Mesodermal cell (in vitro differentiated cells): ENCODE measurements around the gene CD164.
A peak's percentile ranks its signal among the peaks of the same experiment; 100 is the strongest.

Experiments used
- H3K27ac ChIP-seq: 2 replicates; pipeline ENCODE4 v1.7.0; 2013; ENCODE audit warnings: mild to moderate bottlenecking, low read depth, low read length, moderate library complexity; ENCODE audit not compliant: severe bottlenecking
- H3K36me3 ChIP-seq: 2 replicates; pipeline ENCODE4 v1.7.1; 2013; ENCODE audit warnings: mild to moderate bottlenecking, low read length, moderate library complexity; ENCODE audit not compliant: control insufficient read depth, insufficient read depth
- H3K4me1 ChIP-seq: one replicate; pipeline ENCODE4 v1.7.1; 2013; ENCODE audit warnings: mild to moderate bottlenecking, low read length; ENCODE audit not compliant: insufficient read depth, control insufficient read depth, poor library complexity, severe bottlenecking
- H3K4me3 ChIP-seq: 2 replicates; pipeline ENCODE4 v1.7.0; 2013; ENCODE audit warnings: low read length, control low read depth, mild to moderate bottlenecking; ENCODE audit not compliant: insufficient read depth, poor library complexity, severe bottlenecking; ENCODE audit errors: extremely low read depth
- H3K9me3 ChIP-seq: 2 replicates; pipeline ENCODE4 v1.7.1; 2013; ENCODE audit warnings: mild to moderate bottlenecking, low read length, moderate library complexity; ENCODE audit not compliant: control insufficient read depth
- WGBS, 2 experiments: methylation state at CpG; one replicate each; pipeline ENCODE4 v1.1.5; 2013; ENCODE audit warnings: missing lambda C conversion rate in 2 of 2; ENCODE audit not compliant: insufficient coverage in 2 of 2; 5-methylcytosine and 5-hydroxymethylcytosine counted together

Gene CD164

GRCh38 chr6:109396046-109396718 lies 13.9 kb upstream of the CD164 start:
- H3K4me1 ChIP-seq, result no peaks in the 10 kb centered on the region
- H3K27ac ChIP-seq, result no peak overlapping the region
- no peaks in the 10 kb centered on the region for H3K36me3 ChIP-seq
- H3K9me3 ChIP-seq, result no peaks in the 10 kb centered on the region
- 87 to 96% methylated on average over 11 to 12 of the region's 12 CpGs for WGBS, 2 experiments
- no peak overlapping the region for H3K4me3 ChIP-seq

GRCh38 chr6:109393886-109394281 lies 11.6 kb upstream of the CD164 start:
- no peaks in the 10 kb centered on the region for H3K36me3 ChIP-seq
- no peak overlapping the region for H3K4me3 ChIP-seq
- WGBS, 2 experiments, result 57 to 62% methylated on average over 1 of the region's 2 CpGs
- H3K27ac ChIP-seq, result peak overlapping the region; percentile 10
- no peaks in the 10 kb centered on the region for H3K4me1 ChIP-seq
- no peaks in the 10 kb centered on the region for H3K9me3 ChIP-seq

- H3K4me3 ChIP-seq, result no peak overlapping the region
- WGBS, 2 experiments, result 91 to 98% methylated on average over 5 of the region's 5 CpGs
- no peaks in the 10 kb centered on the region for H3K36me3 ChIP-seq
- no peaks in the 10 kb centered on the region for H3K4me1 ChIP-seq
- H3K9me3 ChIP-seq, result no peaks in the 10 kb centered on the region
- no peak overlapping the region for H3K27ac ChIP-seq
Measured at GRCh38 chr6:109393157-109393885, 11.1 kb upstream of the CD164 start.

- peaks cover 3% of the 10 kb centered on the region for H3K4me1 ChIP-seq
- H3K36me3 ChIP-seq, result no peaks in the 10 kb centered on the region
- no peaks in the 10 kb centered on the region for H3K9me3 ChIP-seq
- no peak overlapping the region for H3K4me3 ChIP-seq
- H3K27ac ChIP-seq, result no peak overlapping the region
- WGBS, 2 experiments, result 90 to 98% methylated on average over 5 of the region's 6 CpGs
Measured at GRCh38 chr6:109389650-109390274, 7.5 kb upstream of the CD164 start.

GRCh38 chr6:109388265-109388664 lies 6.0 kb upstream of the CD164 start:
- no CpG with 5 or more reads among the region's 1 CpG for WGBS, 2 experiments
- Histone ChIP-seq H3K4me1 (peaks cover 8% of the 10 kb centered on the region), H3K9me3 (no peaks in the 10 kb centered on the region), H3K27ac (no peak overlapping the region), H3K36me3 (no peaks in the 10 kb centered on the region), H3K4me3 (no peak overlapping the region)

- Histone ChIP-seq H3K36me3 (peaks cover 7% of the 10 kb centered on the region), H3K27ac (peak overlapping the region; percentile 99), H3K4me1 (peaks cover 15% of the 10 kb centered on the region), H3K9me3 (no peaks in the 10 kb centered on the region), H3K4me3 (peak overlapping the region; percentile 94)
- 0% methylated on average over 1 of the region's 5 CpGs; no CpG with 5 or more reads in 1 of the 2 experiments for WGBS, 2 experiments
Measured at GRCh38 chr6:109383438-109383940, 1.2 kb upstream of the CD164 start.

- peaks cover 14% of the 10 kb centered on the region for H3K36me3 ChIP-seq
- 0 to 1% methylated on average over 31 to 34 of the region's 42 CpGs for WGBS, 2 experiments
- H3K4me1 ChIP-seq, result peaks cover 15% of the 10 kb centered on the region
- no peaks in the 10 kb centered on the region for H3K9me3 ChIP-seq
- H3K4me3 ChIP-seq, result peak overlapping the region; percentile 94
- H3K27ac ChIP-seq, result peak overlapping the region; percentile 99
Measured at GRCh38 chr6:109382576-109383437, 540 bp upstream of the CD164 start.

- Histone ChIP-seq H3K4me1 (peaks cover 15% of the 10 kb centered on the region), H3K4me3 (peak overlapping the region; percentile 94), H3K9me3 (no peaks in the 10 kb centered on the region), H3K27ac (peak overlapping the region; percentile 99), H3K36me3 (peaks cover 30% of the 10 kb centered on the region)
- WGBS, 2 experiments, result 0 to 1% methylated on average over 13 to 14 of the region's 25 CpGs
Measured at GRCh38 chr6:109381061-109381746, 1.1 kb downstream of the CD164 start.

GRCh38 chr6:109379711-109380110 lies 2.6 kb downstream of the CD164 start:
- Histone ChIP-seq H3K4me3 (peak overlapping the region; percentile 94), H3K36me3 (peaks cover 45% of the 10 kb centered on the region), H3K4me1 (peaks cover 12% of the 10 kb centered on the region), H3K9me3 (no peaks in the 10 kb centered on the region), H3K27ac (no peak overlapping the region)
- no CpG with 5 or more reads among the region's 2 CpGs for WGBS, 2 experiments

- 95% methylated on average over 2 of the region's 3 CpGs; no CpG with 5 or more reads in 1 of the 2 experiments for WGBS, 2 experiments
- peaks cover 6% of the 10 kb centered on the region for H3K4me1 ChIP-seq
- H3K4me3 ChIP-seq, result no peak overlapping the region
- peaks cover 62% of the 10 kb centered on the region for H3K36me3 ChIP-seq
- H3K27ac ChIP-seq, result no peak overlapping the region
- H3K9me3 ChIP-seq, result no peaks in the 10 kb centered on the region
Measured at GRCh38 chr6:109377717-109378116, 4.5 kb downstream of the CD164 start.
